Lung microvascular endothelial cell (primary cell): Measurements from ENCODE around the gene GNB1L. TPM values are rescaled to one million over a fixed set of nuclear protein-coding genes. Genes with fewer than 3 reads are reported as not detected.

Experiments
- DNase-seq, 2 donors: peaks; one replicate each; pipeline versions ENCODE4 v3.0.0 to v3.0.0-alpha.2; 2010; ENCODE audit warnings: low read depth in 2 of 2
- total RNA-seq: library from RNA; depleted of rRNA; stranded (reverse); fragments of >200 nt; gene quantifications from 2 replicates; pipeline ENCODE4 v1.2.1, GENCODE V29; 2014

GNB1L gene
- total RNA-seq, 1 donor from 2014 or later: 4.4 TPM

DNA sequence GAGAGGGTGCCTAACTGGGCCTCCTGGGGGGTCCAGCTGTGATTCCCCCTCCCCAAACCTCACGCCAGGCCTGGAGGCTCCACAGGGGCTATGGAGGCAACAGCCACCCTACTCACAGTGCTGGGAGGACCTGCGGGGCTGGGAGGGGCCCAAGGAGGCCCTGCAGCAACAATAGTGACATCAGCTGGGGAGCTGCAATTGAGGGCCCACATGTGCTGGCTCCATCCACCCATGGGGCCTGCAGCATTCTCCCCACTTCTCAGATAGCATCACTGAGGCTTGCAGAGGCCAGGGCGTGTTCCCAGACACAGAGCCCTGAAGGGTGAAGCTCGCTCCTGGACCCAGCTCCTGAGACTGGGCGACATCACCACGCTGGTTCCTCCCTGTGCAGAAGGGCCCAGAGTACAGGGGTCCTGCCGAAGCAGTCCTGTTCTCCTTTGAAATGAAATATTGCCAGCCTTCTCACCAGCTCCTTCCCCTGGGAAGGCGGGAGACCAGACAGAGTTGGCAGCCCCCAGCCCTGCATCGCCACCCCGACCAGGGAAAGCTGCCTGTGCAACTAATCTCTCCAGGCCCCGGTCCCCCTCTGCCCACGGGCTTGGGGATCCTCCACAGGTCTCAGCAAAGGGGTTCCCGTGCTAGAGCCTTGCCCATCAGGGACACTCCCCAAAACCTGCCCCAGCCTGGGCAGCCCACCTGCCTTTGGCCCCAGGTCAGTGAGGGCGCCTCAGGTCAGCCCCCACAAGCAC, 103.0 kb downstream of the GNB1L start:
- DNase-seq: no peak

DNA sequence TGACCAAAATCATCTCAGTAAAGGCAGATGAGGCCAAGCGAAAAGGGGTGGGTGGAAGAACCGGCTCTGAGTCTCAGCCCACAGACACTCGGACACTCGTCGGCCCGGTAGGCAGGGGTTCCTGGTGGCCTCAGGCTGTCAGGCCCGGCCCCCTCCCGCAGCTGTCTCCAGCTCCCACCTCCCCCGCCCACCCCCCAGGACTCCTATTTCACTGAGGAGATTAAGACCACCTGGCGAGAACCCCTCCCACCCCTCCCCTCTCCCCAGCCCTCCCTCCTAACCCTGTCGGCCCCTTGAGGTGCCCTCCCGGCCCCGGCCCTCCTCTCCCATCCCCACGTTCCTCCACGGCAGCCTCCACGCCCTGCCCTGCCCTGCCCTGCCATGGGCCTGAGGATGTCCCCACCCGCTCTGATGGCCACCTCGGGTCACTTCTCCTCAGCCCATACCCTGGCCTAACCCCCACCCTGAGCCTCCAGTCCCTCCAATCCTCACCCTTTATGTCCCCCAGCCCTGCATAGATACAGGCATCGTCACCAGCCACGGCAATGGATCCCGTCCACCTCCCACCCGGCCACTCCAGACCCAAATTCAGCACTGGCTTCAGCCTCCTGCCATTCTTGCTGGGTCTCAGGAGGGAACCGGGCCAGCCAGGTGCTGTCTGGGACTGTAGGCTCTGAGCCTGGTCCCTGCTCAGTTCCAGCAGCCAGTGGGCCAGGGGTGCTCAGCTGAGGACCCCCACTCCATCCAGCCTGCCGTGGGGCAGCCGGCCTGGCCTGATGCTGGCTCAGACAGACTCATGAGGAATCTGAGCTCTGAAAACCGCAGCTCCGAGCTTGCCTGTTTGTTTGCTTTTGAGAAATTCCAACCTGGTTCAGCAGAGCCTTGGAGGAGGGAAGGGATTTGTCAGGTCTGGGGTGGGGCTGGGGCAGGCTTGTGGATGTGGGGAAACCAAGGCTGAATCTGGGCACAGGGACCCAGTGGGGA, 103.9 kb downstream of the GNB1L start:
- no peak for DNase-seq

DNA sequence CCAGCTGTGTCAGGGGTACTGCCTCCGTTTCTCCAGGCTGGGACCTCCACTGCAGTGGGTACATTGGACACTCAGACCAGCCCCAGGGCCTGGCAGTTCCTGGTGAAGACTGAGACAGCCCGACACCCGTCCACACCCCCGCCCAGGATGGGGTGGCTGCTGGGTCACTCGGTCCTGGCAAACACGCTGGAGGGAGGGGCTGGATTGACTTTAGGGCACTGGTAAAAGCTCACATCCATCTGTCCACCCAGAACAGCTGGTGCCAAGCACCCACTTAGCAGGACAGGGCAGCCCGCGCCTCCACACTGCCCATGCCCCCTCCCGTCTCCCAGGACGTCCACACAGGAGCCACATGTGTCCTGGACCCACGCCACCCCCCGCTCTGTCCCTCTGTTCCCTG, 104.8 kb downstream of the GNB1L start:
- DNase-seq: no peak

DNA sequence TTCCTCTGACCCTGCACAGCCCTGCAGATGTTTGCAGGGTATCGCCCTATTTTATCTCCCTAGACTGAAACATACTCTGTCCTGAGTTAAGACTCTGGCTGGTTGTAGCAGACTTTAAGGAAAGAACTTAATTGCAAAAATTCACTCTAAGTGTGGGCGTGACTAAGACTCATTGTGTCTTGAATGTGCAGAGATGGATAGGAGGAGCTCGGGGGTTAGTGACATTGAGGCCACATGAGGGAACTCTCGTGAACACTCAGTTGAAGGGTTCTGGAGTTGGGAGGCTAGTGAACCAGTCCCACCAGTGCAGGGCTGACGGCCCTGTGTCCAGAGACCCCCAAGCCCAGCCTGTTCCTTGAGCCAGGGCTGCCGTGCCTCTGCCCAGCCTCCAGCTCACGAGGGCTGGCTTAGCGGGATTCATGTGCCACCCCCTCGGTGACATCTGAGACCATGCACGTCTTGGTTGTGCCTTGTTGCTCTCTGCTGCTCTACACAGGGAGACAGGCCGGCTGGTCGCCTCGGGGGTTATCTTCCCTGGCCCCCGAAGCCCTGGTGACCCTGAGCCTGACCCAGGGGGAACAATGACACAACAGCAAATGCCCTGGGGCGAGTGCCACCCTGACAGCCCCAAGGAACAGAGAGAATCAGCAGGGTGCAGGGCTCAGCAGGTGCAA, 105.5 kb downstream of the GNB1L start:
- DNase-seq: no peak

DNA sequence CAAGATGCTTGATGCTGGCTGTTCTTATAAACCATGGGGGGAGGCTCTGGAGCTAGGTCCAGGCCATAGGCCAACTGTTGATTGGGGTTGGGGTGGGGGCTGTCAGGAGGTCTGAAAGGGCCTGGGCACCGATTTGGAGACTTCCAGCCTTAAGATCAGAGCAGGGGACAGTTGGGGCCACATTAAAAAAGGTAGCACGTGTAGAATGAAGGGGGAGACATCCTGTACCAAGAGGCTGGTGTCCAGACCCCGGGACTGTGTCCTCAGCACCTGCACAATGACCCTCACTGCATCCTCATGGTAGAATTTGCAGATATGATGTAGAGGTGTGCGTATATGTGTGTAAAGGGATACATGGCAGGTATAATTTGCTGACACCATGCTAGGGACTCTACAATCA, 106.5 kb downstream of the GNB1L start:
- DNase-seq: no peak

DNA sequence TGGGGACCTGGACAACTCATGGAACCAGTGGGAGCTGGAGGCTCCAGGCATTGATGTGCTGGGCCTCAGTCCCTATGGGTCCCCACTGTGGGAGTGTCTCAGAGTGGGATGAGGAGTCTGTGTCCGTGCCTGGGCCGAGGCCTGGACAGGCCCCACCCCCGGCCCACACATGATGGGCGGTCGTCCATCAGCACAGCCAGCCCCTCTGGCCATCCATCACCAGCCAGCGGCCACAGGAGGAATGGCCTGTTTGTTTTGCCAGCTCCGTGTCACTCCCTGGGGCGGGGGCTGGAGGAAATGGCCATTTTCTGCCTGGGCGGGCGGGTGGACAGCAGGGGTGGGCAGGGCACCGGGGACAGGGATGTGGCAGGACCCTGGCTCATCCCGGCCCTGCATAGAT, 107.1 kb downstream of the GNB1L start:
- DNase-seq: no peak

DNA sequence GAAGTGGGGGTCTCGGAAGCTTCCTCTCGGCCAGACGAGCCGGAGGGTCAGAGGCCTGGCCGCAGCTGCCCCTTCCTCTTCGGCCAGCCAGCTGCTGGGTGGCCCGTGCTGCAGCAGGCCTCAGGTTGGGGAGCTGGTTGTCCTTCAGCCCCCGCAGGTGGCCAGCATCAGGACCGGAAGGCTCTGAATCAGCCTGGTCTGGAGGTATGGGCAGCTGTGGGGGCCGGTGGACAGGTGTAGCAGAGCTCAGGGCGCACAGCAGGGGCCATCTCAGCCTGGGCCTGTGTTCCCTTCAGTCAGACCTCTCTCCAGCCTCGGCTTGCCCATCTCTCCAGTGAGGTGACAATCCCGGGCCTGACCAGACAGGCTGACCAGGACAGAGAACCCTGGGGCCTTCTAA, 107.9 kb downstream of the GNB1L start:
- no peak for DNase-seq

DNA sequence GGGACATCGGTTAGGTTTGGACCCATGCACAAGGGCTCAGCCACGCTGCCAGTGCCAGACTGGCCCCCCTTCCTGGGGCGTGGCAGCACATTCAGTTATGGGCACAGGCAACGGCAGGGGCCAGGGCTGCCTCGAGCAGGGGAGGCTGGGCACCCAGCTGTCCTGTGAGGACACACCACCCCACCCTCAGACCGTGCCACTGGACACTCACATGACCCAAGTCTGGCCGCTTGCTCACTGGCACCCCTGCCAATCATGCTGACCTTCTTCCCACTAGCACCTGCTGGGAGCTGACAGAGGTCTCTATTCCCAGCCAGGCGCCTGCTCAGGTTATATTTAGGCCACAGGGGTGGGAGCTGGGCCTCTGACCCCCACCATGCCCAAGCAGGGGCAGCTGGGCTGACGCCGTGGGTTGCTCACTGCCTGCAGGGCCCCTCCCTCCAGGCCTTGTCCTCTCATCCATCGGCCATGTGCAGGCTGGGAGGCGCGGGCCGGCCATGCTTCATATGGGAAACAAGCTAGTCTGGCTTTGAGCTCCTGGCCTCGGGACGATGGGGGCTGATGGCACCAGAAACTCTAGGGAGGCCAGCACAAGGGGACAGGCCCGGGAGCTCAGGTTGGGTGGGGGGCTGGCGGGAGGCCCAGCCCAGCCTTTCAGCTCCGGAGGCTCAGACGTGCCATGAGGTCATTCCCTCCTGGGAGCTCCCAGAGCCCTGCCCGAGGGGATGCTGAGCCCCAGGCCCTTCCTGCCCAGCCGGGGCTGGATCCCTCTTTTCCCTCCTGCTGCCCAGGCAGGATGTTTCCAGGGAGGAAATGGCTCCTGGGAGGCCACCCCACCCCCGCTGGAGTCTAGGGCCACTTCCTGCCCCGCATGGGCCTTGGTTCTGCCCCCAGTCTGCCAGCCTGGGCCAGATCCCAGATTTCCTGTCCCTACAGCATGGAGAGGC, 109.2 kb downstream of the GNB1L start:
- no peak for DNase-seq

DNA sequence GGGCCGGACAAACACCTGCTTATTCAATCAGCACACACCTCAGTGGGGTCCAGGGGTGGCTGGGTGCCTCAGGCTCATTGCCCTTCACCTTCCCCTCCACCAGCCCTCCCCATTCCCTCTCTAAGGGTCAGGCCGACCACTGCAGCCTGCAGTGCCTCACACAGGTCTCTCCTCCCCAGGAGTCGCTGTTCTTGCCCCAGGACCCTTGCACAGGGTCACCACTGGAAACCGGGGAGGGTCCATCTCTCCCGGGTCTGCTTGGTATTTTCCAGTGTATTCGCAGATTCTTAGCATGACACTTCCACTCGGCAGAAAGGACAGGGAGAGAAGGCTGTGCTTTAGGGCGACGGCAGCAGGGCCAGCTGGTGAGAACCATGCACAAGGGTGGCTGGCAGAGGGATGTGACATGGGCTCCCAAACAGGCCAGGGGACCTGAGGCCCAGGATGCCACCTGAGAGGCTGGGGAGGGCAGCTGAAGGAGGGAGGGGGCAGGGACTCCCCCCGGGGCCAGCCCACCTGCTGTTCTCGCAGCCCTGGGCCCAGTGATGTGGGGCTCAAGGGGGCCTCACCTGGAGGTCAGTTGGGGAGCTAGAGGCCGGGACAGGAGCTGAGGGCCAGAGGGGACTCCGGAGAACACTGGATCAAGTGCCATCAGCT, 110.2 kb downstream of the GNB1L start:
- DNase-seq: no peak

DNA sequence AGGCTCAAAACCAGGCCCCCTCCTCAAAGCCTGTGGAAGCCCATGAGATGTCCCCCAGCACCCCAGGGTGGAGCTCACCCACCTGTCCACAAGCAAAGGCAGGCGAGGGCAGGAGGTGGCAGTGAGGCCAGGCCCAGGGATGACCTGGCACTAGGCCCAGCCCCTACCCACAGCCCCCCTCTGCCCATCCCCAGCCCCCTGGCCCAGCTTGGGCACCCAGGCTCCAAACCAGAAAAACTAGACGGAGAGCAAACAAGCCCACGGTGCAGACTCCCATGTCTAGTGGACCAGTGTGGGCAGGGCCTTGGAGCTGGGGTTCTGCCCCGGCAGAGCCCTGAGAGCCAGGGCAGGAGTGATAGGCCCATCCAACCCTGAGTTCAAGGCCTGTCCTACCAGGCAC, 111.0 kb downstream of the GNB1L start:
- DNase-seq: no peak

DNA sequence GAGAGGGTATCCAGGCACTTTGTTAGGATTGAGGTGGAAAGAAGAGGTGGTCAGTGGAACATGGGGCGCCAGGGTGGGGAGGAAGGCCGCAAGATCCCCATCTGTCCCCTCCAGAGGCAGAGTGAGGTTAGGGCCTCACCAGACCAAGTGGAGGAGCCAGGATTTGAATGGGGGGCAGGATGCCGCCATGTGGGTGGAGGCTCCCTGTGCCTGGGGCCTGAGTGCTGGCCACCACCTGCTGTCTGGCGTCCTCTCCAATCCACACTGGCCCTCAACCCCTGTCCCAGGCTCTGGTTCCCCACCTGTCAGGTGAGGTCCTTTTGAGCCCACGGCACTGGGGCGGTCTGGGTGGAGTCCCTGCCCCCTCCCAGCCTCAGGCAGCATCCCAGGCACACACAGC, 111.6 kb downstream of the GNB1L start:
- no peak for DNase-seq

DNA sequence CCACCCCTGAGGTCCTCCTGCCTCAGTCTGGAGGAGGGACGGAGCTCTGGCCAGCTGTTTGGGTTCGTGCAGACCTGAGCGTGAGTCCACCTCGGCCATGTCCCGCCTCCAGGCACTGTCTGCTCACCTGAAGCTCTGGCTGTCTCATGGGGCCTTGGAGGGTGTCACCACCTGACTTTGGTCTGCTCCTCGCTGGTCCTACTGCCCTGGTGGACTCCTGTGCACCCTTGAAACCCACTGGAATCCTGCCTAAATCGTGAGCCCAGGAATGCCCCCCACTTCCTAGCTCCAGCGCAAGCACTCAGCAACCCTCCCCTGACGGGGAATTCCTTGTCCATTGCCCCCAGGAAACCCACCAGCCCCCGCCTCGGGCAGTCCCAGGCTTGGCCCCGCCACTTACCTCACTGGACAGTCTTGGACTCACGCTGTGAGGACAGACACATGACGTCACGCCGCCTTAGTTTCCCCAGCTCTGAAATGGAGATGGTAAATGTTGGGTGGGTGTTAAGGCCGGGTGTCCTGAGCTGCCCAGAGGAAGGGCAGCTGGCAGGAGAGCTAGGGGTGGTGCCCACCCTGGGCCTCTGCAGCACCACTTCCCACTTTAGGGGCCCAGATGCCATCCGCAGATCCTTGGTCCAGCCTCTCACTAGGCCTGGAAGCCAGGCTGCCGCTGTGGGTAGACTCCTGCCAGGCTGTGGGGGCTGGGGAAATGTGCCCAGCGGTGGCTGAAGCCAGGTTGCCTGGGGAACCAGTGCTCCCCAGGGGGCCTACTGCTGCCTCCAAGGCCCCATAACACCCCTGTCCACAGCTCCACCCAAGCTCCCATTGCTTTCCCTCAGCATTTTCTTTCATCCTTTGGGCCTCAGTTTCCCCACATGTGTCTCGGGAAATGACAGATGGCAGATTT, 112.3 kb downstream of the GNB1L start:
- no peak for DNase-seq

DNA sequence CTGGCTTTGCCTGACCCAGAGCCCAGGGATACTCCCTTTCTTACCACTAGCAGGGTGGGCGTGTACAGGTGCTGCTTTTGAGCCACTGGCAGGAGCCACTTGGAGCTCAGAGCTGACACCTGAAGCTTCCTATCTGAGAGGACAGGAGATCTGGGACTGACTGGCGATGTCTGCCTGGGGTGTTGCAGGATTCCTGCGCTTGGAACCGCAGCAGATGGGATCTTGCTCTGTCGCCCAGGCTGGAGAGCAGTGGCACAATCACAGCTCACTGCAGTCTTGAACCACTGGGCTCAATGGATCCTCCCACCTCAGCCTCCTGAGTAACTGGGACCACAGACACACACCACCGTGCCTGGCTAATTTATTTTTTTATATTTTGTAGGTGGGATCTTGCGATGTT, 113.6 kb downstream of the GNB1L start:
- DNase-seq: no peak

DNA sequence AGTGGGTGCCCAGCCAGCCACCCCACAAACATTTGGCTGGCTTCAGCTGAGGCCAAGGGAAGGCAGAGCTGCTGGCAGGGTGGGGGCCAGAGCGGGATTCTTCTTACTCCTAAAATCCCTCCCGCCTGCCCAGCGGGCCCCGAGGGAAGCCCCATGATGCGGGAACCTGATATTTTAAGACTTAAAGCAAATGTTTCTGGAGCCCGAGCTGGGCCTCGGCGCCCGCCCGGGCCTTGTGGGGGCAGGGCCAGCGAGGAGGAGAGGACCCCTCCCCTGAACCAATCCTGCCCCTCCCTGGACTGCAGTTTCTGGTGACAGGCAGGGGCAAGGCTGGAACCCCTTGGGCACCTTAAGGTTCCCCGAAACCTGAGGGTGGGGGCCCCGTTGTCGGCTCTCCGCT, 114.1 kb downstream of the GNB1L start:
- no peak for DNase-seq

DNA sequence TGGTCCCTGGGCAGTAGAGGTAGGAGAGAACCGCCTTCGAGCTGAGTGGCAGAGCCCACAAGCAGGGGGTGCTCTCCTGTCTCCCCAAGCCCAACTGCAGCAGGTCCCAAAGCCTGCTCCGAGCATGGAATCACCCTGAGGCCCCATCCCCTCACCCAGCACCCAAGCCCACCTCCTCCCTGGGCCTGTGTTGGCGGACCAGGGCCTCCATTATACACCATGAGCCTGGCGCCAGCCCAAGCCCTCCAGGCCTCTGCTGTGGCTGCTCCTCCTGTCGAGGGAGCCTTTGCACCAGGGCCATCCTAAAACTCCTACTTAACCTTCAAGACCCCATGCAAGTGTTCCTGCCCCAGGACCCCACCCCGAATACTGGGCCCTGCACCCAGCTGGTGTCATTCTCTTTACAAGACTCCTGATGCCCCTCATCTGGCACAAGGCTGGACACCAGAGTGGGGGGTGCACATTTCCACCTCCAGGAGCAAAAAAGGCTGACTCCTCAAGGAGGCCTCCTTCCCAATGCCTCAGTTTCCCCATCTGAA, 114.7 kb downstream of the GNB1L start:
- no peak for DNase-seq

DNA sequence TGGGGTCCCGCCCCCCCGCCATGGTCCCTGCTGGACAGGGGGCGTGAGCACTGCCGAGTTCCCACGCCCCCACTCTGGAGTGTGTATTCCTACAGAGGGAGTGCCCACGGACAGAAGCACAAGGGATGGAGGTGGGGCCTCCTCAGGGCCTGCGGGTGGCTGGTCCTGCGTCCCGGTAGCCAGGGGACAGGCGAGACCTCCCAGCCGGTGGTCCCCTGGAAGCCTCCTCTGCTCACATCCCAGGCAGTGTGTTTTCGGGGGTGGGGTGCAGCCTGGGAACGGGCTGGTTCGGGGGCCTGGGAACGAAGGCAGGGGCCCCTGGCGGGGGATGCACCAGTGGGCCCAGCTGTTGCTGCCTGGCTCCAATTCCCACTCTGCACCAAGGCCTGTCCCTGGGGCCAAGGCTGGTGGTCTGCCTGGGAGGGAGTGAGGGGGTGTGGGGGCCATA, 115.2 kb downstream of the GNB1L start:
- no peak for DNase-seq

DNA sequence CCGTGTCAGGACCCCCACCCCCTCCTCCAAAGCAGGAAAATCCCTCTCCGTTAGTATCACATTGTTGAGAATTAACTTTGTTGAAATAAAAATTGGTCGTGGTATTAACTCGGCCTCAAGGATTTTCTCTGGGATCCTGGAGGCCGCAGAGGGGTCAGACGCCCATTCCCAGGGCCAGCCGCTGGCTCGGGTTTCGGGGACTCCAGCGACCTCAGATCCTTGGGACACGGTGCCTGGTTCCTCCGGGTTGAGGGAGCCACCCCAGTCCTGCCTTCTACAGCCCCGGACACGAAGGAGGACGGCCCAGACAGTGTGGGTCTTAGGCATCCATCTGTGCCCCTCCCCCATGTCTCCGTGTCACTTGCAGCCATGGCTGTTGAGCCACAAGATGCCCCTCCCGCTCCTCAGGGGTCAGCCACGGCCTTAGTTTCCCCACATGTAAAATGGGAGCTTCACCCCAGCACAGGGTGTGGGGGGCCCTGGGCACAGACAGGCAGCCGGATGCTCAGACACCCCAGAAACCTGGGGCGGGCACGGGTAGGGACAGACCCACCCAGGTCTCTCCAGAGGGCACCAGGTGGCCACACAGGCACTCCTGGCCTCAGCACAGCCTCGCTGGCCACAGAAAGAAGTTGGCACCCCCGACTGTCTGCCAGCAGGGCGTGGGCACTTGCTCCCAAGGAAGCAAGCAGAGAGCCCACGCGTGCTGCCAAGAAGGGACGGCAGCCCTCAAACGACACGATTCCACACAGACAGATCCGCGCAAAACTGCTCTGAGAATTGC, 115.8 kb downstream of the GNB1L start:
- DNase-seq: no peak
